Upper lobe of left lung (tissue), 4 donors: ENCODE data around the gene SLC6A1.

Experiments
- EP300 ChIP-seq, 4 donors: sonication (generic); formaldehyde crosslinking; IDR thresholded peaks; one replicate each; pipeline ENCODE4 v1.5.1; 2017; ENCODE audit warnings: antibody characterized with exemption in 4 of 4, control low read depth in 2 of 4
- POLR2A ChIP-seq, 4 donors: fragments of 450-650 bp; IDR thresholded peaks; one replicate each; pipeline ENCODE4 v1.5.1; 2016 to 2017; ENCODE audit warnings: antibody characterized with exemption in 4 of 4, mild to moderate bottlenecking in 2 of 4
- POLR2AphosphoS5 ChIP-seq, 2 donors: sonication (generic); formaldehyde crosslinking; IDR thresholded peaks; one replicate each; pipeline ENCODE4 v1.5.1; 2017; ENCODE audit warnings: antibody characterized with exemption in 2 of 2
- TF ChIP-seq, protein P1 (sequence below), 6 experiments: fragments of 450-650 bp in 4 of 6; fragments of 200-600 bp in 2 of 6; sonication (generic) in 2 of 6; IDR thresholded peaks; one replicate each; pipeline ENCODE4 v1.5.1; 2016 to 2019; ENCODE audit warnings: antibody characterized with exemption in 6 of 6

DNA sequence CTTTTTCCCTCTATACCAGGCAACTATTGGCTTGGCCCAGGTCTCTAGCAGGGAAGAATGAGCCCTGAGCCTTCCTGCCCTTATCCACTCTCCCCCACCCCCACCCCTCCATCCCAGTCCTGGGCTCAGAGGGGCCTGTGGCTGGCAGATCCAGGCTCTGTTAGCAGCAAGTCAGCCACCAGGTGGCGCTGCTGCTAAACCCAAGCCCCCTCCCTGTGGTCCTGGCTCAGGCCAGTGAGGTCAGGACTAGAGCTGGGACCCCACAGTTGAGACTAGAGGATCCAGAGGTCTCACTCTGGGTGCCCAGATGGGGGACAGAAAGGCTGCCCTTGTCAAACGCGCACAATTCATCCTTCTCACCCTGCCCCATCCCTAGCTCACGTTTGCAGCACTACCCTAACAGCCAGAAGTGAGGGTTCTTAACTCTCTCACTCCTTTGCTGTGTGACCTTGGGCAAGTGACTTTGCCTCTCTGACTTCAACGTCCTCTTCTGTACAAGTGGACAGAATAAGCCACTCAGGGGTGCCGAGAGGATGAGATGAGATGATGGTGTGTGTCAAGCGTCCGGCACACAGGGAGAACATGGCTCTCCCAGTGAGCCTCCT is 46.8 kb upstream of the SLC6A1 start:
- TF ChIP-seq POLR2A (IDR thresholded peaks at IDR 0.05) (no peak), EP300 (IDR thresholded peaks at IDR 0.05) (no peak), POLR2AphosphoS5 (IDR thresholded peaks at IDR 0.05) (no peak)
- TF ChIP-seq, protein P1, sequence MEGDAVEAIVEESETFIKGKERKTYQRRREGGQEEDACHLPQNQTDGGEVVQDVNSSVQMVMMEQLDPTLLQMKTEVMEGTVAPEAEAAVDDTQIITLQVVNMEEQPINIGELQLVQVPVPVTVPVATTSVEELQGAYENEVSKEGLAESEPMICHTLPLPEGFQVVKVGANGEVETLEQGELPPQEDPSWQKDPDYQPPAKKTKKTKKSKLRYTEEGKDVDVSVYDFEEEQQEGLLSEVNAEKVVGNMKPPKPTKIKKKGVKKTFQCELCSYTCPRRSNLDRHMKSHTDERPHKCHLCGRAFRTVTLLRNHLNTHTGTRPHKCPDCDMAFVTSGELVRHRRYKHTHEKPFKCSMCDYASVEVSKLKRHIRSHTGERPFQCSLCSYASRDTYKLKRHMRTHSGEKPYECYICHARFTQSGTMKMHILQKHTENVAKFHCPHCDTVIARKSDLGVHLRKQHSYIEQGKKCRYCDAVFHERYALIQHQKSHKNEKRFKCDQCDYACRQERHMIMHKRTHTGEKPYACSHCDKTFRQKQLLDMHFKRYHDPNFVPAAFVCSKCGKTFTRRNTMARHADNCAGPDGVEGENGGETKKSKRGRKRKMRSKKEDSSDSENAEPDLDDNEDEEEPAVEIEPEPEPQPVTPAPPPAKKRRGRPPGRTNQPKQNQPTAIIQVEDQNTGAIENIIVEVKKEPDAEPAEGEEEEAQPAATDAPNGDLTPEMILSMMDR (IDR thresholded peaks at IDR 0.05) = peak; percentile 69 to 86 (median 80)
